ENCODE measurements around the gene C1QTNF2. TPM values are rescaled to one million over a fixed set of nuclear protein-coding genes. Genes with fewer than 3 reads are reported as not detected.

The C1QTNF2 gene
- total and polyA plus RNA-seq, 4 donors = 0.17 to 0.37 (median 0.23) TPM

DNA sequence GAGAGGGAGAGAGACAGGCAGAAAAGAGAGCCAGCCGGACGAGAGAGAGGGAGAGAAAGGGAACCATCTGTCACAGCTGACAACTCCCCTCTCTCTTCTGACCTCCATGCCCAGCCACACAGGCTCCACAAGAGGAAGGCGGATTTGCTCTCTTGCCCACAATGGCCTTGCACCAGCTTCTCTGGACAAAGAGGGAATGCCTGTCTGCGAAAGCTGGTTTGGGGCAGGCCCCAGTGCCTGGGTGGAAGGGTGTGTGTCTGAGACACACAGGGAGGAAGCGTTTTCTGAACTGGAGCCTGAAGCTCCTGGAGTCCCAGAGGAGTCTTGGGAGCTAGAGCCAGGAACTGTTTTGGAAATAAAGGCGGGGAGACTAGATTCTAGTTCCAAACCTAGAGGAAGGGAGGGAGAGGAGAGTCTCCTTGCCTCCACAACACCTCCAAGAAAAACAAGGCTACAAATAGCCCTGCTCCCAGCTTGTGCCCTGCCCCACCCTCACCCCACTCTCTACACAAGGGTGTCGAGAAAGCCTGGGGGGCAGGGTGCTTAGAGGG lies 12.5 kb downstream of the C1QTNF2 start (continued):
- no peak for TF ChIP-seq RXRA (IDR thresholded peaks at IDR 0.05)

DNA sequence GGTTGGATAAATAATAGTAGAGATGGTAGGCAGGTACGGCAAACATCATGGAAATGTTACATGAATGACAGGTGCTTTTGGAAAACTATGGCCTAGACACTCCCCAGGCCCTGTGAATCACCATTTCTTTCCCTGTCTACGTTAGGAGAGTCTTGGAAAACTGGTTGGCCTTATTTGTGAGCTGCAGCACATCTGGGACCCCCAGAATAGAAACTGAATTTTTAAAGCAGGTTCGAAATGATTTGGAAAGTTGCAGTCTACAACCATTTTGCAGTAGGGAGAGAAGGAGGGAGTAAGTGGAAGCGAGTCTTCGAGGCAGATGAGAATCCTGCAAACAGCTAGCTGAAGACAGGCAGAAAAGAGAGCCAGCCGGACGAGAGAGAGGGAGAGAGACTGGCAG lies 13.0 kb downstream of the C1QTNF2 start:
- H3K27me3 ChIP-seq (ENCODE audit: control insufficient read depth in 4 of 4, insufficient read depth in 4 of 4, low read length in 3 of 4) = peaks cover 0 to 4% (median 0%) of the 10 kb centered on the region in 4 donors
- no peak overlapping the region for H3K27ac ChIP-seq (ENCODE audit: low read depth in 1 of 2, low read length in 2 of 2)
- DNase-seq (ENCODE audit: low spot score) = no peak
- 70% methylated on average over 7 of the region's 7 CpGs for WGBS
- H3K4me3 ChIP-seq (ENCODE audit: low read depth in 1 of 3, low read length in 3 of 3) = no peak overlapping the region
- H3K9ac ChIP-seq (ENCODE audit: low read depth in 1 of 2, low read length in 2 of 2) = no peak overlapping the region
- TF ChIP-seq NR2F2 (IDR thresholded peaks at IDR 0.05) = no peak
- TF ChIP-seq, protein P1, sequence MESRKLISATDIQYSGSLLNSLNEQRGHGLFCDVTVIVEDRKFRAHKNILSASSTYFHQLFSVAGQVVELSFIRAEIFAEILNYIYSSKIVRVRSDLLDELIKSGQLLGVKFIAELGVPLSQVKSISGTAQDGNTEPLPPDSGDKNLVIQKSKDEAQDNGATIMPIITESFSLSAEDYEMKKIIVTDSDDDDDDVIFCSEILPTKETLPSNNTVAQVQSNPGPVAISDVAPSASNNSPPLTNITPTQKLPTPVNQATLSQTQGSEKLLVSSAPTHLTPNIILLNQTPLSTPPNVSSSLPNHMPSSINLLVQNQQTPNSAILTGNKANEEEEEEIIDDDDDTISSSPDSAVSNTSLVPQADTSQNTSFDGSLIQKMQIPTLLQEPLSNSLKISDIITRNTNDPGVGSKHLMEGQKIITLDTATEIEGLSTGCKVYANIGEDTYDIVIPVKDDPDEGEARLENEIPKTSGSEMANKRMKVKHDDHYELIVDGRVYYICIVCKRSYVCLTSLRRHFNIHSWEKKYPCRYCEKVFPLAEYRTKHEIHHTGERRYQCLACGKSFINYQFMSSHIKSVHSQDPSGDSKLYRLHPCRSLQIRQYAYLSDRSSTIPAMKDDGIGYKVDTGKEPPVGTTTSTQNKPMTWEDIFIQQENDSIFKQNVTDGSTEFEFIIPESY (IDR thresholded peaks at IDR 0.05) = no peak
- TF ChIP-seq, protein P2, sequence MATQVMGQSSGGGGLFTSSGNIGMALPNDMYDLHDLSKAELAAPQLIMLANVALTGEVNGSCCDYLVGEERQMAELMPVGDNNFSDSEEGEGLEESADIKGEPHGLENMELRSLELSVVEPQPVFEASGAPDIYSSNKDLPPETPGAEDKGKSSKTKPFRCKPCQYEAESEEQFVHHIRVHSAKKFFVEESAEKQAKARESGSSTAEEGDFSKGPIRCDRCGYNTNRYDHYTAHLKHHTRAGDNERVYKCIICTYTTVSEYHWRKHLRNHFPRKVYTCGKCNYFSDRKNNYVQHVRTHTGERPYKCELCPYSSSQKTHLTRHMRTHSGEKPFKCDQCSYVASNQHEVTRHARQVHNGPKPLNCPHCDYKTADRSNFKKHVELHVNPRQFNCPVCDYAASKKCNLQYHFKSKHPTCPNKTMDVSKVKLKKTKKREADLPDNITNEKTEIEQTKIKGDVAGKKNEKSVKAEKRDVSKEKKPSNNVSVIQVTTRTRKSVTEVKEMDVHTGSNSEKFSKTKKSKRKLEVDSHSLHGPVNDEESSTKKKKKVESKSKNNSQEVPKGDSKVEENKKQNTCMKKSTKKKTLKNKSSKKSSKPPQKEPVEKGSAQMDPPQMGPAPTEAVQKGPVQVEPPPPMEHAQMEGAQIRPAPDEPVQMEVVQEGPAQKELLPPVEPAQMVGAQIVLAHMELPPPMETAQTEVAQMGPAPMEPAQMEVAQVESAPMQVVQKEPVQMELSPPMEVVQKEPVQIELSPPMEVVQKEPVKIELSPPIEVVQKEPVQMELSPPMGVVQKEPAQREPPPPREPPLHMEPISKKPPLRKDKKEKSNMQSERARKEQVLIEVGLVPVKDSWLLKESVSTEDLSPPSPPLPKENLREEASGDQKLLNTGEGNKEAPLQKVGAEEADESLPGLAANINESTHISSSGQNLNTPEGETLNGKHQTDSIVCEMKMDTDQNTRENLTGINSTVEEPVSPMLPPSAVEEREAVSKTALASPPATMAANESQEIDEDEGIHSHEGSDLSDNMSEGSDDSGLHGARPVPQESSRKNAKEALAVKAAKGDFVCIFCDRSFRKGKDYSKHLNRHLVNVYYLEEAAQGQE (IDR thresholded peaks at IDR 0.05) = no peak
- no peak for TF ChIP-seq FOXA1 (IDR thresholded peaks at IDR 0.05)
- TF ChIP-seq HNF4A (conservative IDR thresholded peaks at IDR 0.05) = no peak
- no peak for TF ChIP-seq GABPA (IDR thresholded peaks at IDR 0.05 in 1 of 2, conservative IDR thresholded peaks at IDR 0.05 in 1 of 2)
- TF ChIP-seq, protein P3, sequence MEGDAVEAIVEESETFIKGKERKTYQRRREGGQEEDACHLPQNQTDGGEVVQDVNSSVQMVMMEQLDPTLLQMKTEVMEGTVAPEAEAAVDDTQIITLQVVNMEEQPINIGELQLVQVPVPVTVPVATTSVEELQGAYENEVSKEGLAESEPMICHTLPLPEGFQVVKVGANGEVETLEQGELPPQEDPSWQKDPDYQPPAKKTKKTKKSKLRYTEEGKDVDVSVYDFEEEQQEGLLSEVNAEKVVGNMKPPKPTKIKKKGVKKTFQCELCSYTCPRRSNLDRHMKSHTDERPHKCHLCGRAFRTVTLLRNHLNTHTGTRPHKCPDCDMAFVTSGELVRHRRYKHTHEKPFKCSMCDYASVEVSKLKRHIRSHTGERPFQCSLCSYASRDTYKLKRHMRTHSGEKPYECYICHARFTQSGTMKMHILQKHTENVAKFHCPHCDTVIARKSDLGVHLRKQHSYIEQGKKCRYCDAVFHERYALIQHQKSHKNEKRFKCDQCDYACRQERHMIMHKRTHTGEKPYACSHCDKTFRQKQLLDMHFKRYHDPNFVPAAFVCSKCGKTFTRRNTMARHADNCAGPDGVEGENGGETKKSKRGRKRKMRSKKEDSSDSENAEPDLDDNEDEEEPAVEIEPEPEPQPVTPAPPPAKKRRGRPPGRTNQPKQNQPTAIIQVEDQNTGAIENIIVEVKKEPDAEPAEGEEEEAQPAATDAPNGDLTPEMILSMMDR (IDR thresholded peaks at IDR 0.05; ENCODE audit: low read depth, low read length, missing input control) = no peak
- no peak for TF ChIP-seq JUND (IDR thresholded peaks at IDR 0.05)
- TF ChIP-seq FOXA2 (IDR thresholded peaks at IDR 0.05) = no peak
- TF ChIP-seq, protein P4, sequence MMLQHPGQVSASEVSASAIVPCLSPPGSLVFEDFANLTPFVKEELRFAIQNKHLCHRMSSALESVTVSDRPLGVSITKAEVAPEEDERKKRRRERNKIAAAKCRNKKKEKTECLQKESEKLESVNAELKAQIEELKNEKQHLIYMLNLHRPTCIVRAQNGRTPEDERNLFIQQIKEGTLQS (IDR thresholded peaks at IDR 0.05) = no peak
- TF ChIP-seq, protein P5, sequence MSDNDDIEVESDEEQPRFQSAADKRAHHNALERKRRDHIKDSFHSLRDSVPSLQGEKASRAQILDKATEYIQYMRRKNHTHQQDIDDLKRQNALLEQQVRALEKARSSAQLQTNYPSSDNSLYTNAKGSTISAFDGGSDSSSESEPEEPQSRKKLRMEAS (IDR thresholded peaks at IDR 0.05) = no peak
- no peak for TF ChIP-seq YY1 (IDR thresholded peaks at IDR 0.05)
- no peak for TF ChIP-seq EGR1 (IDR thresholded peaks at IDR 0.05; ENCODE audit: low read depth in 2 of 2)
- TF ChIP-seq RXRA (IDR thresholded peaks at IDR 0.05) = no peak
- no peaks in the 10 kb centered on the region for H3K4me1 ChIP-seq (ENCODE audit: control insufficient read depth in 4 of 4, insufficient read depth in 4 of 4, low read length in 3 of 4)
- no peaks in the 10 kb centered on the region for H3K36me3 ChIP-seq (ENCODE audit: control insufficient read depth in 4 of 4, insufficient read depth in 3 of 4, low read depth in 1 of 4, low read length in 3 of 4)
- no peaks in the 10 kb centered on the region for H3K9me3 ChIP-seq (ENCODE audit: control insufficient read depth in 4 of 4, low read length in 3 of 4)
